ENCODE results near the gene SGPL1.

Gene SGPL1

DNA sequence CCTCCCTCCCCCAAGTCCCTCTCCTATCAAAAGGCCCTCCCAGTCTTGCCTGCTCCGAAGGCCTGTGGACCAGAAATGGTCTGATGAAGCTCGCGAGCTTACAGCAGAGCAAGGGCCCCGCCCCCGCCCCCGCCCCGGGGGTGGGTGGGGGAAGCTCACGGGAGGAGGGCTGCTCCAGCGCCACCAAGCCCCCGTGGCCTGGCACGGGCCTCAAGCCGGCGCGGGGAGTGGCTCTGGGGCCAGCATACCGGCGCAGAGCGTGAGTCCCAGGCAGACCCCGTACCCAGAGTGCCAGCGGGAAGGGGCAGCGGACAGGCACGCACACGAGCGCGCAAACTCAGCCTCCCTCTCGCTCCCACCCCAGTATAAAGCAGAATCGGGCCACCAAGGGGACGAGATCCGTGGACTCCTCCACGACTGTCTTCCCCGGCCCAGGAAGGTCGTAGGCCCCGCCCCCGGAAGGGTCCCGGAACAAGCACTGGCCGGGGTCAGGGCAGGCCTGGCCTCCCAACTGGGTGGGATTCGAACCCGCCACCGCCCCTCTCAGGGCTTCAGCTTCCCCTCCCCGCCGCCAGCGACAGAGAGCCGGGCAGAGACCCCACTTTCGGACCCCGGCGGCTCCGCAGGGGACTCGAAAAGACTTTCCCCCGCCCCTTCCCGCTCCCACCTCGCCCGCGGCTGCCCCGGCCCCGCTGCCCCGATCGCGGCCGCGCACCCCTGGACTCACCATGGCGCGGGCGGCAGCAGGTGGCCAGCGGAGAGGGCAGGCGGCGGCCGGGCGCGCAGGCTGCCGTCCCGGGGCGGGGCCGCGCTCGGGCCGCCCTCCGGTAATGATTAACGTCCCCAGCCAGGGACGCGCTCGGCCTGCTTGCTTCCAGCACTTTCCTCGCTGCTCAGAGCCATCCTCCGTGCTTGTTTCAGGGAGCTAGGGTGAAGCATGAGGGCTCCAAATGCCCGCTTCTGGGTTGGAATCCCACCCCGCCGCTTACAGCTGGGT, 72.4 kb downstream of the SGPL1 start, which contains the start of gene PCBD1:
PCBD1 (minus strand) TSS at position 762 of the 997 bp plus-strand sequence; CDS start at position 730, 32 bp downstream.
- peaks cover 23% of the 10 kb centered on the region for H3K36me3 ChIP-seq (ENCODE audit: control insufficient read depth, insufficient read depth, low read length, severe bottlenecking)
- H3K4me3 ChIP-seq (ENCODE audit: low read length), result peak within 1 kb of the TSS; percentile 88
- peaks cover 40% of the 10 kb centered on the region for H3K4me1 ChIP-seq (ENCODE audit: control insufficient read depth, insufficient read depth, low read length)
- H3K9me3 ChIP-seq (ENCODE audit: control insufficient read depth, low read length), result no peaks in the 10 kb centered on the region
- peak within 1 kb of the TSS; percentile 90 for H3K9ac ChIP-seq (ENCODE audit: low read length)
- no peaks in the 10 kb centered on the region for H3K27me3 ChIP-seq (replicated peaks; ENCODE audit: control insufficient read depth, insufficient read depth, low read length)
- peak; percentile 80 for DNase-seq (ENCODE audit: low read depth)

DNA sequence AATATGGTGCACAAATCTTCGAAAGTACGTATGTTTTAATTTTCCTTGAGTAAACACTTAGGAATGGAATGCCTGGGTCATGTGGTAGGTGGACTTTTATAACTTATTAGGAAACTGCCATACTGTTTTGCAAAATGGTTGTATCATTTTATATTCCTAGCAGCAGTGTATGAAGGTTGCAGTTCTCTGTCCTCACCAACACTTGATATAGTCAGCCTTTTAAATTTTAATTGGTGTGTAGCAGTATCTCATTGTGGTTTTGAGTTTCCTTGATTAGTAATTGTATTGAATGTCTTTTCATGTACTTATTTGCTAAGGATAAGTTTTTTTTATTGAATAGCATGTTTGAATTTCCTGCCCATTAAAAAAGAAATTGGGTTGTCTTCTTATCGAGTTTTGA, 73.5 kb downstream of the SGPL1 start:
- H3K9me3 ChIP-seq (ENCODE audit: control insufficient read depth, low read length), result no peaks in the 10 kb centered on the region
- H3K4me3 ChIP-seq (ENCODE audit: low read length), result peak overlapping the region; percentile 88
- H3K9ac ChIP-seq (ENCODE audit: low read length), result no peak overlapping the region
- no peak for DNase-seq (ENCODE audit: low read depth)
- H3K36me3 ChIP-seq (ENCODE audit: control insufficient read depth, insufficient read depth, low read length, severe bottlenecking), result peaks cover 13% of the 10 kb centered on the region
- no peaks in the 10 kb centered on the region for H3K27me3 ChIP-seq (replicated peaks; ENCODE audit: control insufficient read depth, insufficient read depth, low read length)
- peaks cover 40% of the 10 kb centered on the region for H3K4me1 ChIP-seq (ENCODE audit: control insufficient read depth, insufficient read depth, low read length)

DNA sequence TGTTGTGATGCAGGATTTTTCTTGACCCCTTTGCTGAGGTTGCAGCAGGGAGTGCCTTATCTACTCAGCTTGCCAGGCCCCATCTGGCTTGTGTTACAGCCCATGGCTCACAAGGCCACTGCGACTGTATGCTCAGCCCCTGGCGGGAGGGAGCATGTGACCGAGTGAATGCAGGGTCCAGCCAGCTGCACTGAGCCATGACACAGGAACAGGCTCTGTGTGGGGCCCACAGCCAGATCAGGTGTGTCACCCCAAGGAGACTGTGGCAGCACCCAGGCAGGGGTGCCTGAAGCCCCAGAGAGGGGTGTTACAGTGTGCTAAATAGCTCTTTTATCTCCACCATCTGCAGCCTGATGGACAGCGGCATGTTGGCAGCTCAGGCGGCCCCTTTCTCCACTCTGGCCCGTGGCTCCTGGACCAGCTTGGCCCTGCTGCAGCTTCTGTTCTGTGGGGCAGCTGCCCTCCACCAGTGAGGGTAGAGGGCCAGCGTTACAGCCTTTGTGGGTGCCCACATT, 75.2 kb downstream of the SGPL1 start:
- no peaks in the 10 kb centered on the region for H3K36me3 ChIP-seq (ENCODE audit: control insufficient read depth, insufficient read depth, low read length, severe bottlenecking)
- peak; percentile 14 for DNase-seq (ENCODE audit: low read depth)
- no peaks in the 10 kb centered on the region for H3K9me3 ChIP-seq (ENCODE audit: control insufficient read depth, low read length)
- H3K4me3 ChIP-seq (ENCODE audit: low read length), result no peak overlapping the region
- no peak overlapping the region for H3K9ac ChIP-seq (ENCODE audit: low read length)
- no peaks in the 10 kb centered on the region for H3K27me3 ChIP-seq (replicated peaks; ENCODE audit: control insufficient read depth, insufficient read depth, low read length)
- peaks cover 27% of the 10 kb centered on the region for H3K4me1 ChIP-seq (ENCODE audit: control insufficient read depth, insufficient read depth, low read length)

DNA sequence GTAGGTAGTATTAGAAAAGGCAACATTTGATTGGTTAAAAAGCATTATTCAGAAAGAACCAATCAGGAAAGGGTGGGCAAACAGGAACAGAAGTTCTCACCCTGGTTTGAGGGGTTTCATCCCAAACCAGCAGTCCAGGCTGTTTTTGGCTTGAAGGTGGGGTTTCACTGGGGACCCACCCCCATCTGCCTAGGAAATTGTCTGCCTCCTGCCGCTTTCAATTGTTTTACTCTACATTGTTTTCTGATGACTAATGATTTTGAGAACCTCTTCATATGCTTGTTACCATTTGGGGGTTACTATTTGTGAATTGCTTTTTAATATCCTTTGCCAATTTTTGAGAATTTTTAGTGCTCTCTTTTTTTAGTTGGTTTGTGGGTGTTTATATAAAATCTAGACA, 75.9 kb downstream of the SGPL1 start:
- Histone ChIP-seq H3K27me3 (replicated peaks; ENCODE audit: control insufficient read depth, insufficient read depth, low read length) (no peaks in the 10 kb centered on the region), H3K4me1 (ENCODE audit: control insufficient read depth, insufficient read depth, low read length) (peaks cover 21% of the 10 kb centered on the region), H3K4me3 (ENCODE audit: low read length) (no peak overlapping the region), H3K9ac (ENCODE audit: low read length) (no peak overlapping the region), H3K36me3 (ENCODE audit: control insufficient read depth, insufficient read depth, low read length, severe bottlenecking) (no peaks in the 10 kb centered on the region), H3K9me3 (ENCODE audit: control insufficient read depth, low read length) (peaks cover 3% of the 10 kb centered on the region)
- no peak for DNase-seq (ENCODE audit: low read depth)

DNA sequence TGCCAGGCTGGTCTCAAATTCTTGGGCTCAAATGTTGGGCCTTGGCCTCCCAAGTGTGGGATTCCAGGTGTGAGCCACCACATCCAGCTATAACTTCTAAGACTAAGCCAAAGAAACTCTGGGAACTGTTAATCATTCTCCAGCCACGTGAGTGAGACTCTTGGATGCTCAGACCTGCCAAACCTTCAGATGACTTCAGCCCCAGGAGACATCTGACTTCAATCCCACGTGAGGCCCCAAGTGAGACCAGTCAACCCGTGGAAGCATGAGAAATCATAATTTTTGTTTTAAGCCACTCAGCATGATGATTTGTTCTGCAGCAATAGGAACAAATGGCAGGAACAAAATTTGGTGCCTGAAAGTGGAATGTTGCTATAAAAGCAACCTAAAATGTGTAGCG, 76.9 kb downstream of the SGPL1 start:
- Histone ChIP-seq H3K9ac (ENCODE audit: low read length) (no peak overlapping the region), H3K9me3 (ENCODE audit: control insufficient read depth, low read length) (peaks cover 3% of the 10 kb centered on the region), H3K27me3 (replicated peaks; ENCODE audit: control insufficient read depth, insufficient read depth, low read length) (no peaks in the 10 kb centered on the region), H3K36me3 (ENCODE audit: control insufficient read depth, insufficient read depth, low read length, severe bottlenecking) (no peaks in the 10 kb centered on the region), H3K4me1 (ENCODE audit: control insufficient read depth, insufficient read depth, low read length) (peaks cover 11% of the 10 kb centered on the region), H3K4me3 (ENCODE audit: low read length) (no peak overlapping the region)
- no peak for DNase-seq (ENCODE audit: low read depth)

DNA sequence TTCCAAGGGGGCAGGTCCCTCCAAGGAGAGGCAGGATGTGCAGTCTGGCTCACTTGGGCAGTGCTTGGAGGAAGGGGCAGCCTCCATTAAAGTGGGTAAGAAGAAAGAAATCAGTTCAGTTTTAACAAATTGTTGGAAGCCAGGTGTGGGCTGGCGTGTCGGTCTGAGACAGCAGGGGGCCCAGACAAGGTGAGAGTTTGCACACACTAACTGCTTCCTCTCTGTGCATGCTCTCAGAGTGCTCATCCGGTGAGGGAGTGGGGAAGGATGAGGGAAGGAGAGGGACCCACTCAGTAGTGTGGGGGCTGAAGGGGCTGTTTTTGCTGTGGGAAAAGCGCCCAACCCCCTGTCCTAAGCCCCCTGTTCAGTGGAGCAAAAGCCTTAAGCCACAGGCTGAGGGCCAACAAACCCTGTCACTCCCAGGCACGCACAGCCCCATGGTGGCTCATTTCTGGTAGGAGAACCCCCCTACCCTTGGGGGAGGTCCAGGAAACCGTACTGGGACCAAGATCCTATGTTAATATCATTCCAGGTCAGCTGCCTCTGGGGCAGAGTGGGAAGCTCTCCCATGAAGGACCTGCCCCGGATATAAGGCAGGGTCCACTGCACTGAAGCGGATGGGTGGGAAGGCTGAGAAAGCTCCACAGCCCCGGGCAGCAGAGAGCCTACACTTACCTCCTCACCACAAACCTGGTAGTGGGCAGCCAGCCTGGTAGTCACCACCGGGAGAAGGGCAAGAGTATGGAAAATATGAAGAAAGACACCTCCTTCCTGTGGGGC, 77.7 kb downstream of the SGPL1 start:
- no peak overlapping the region for H3K4me3 ChIP-seq (ENCODE audit: low read length)
- peaks cover 10% of the 10 kb centered on the region for H3K4me1 ChIP-seq (ENCODE audit: control insufficient read depth, insufficient read depth, low read length)
- DNase-seq (ENCODE audit: low read depth), result no peak
- H3K36me3 ChIP-seq (ENCODE audit: control insufficient read depth, insufficient read depth, low read length, severe bottlenecking), result no peaks in the 10 kb centered on the region
- peaks cover 3% of the 10 kb centered on the region for H3K9me3 ChIP-seq (ENCODE audit: control insufficient read depth, low read length)
- H3K27me3 ChIP-seq (replicated peaks; ENCODE audit: control insufficient read depth, insufficient read depth, low read length), result no peaks in the 10 kb centered on the region
- H3K9ac ChIP-seq (ENCODE audit: low read length), result no peak overlapping the region

DNA sequence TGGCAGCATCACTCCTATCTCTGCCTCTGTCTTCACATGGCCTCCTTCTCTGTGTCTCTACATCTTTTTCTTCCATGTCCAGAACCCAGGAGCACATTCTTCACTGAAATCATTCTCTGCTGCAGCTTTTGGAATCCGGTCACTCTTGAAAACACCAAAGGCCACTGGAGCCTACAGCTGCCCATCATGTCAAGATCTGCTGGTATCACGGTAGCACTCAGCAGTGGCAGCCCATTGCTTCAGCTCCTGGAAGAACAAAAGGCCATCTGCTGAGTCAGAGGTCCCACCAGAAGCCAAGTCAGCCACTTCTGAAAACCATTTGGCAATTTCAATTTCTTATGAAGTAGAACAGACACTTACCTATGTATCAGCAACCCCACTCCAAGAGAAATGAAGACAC, 78.7 kb downstream of the SGPL1 start:
- Histone ChIP-seq H3K36me3 (ENCODE audit: control insufficient read depth, insufficient read depth, low read length, severe bottlenecking) (no peaks in the 10 kb centered on the region), H3K9ac (ENCODE audit: low read length) (no peak overlapping the region), H3K4me1 (ENCODE audit: control insufficient read depth, insufficient read depth, low read length) (peaks cover 1% of the 10 kb centered on the region), H3K4me3 (ENCODE audit: low read length) (no peak overlapping the region), H3K9me3 (ENCODE audit: control insufficient read depth, low read length) (peaks cover 3% of the 10 kb centered on the region), H3K27me3 (replicated peaks; ENCODE audit: control insufficient read depth, insufficient read depth, low read length) (no peaks in the 10 kb centered on the region)
- no peak for DNase-seq (ENCODE audit: low read depth)

- H3K9me3 ChIP-seq (ENCODE audit: control insufficient read depth, low read length), result peaks cover 3% of the 10 kb centered on the region
- no peak overlapping the region for H3K4me3 ChIP-seq (ENCODE audit: low read length)
- no peak for DNase-seq (ENCODE audit: low read depth)
- H3K9ac ChIP-seq (ENCODE audit: low read length), result no peak overlapping the region
- no peaks in the 10 kb centered on the region for H3K36me3 ChIP-seq (ENCODE audit: control insufficient read depth, insufficient read depth, low read length, severe bottlenecking)
- H3K27me3 ChIP-seq (replicated peaks; ENCODE audit: control insufficient read depth, insufficient read depth, low read length), result no peaks in the 10 kb centered on the region
- H3K4me1 ChIP-seq (ENCODE audit: control insufficient read depth, insufficient read depth, low read length), result no peaks in the 10 kb centered on the region
Measured at GRCh38 chr10:70896551-70896950, 80.8 kb downstream of the SGPL1 start.

DNA sequence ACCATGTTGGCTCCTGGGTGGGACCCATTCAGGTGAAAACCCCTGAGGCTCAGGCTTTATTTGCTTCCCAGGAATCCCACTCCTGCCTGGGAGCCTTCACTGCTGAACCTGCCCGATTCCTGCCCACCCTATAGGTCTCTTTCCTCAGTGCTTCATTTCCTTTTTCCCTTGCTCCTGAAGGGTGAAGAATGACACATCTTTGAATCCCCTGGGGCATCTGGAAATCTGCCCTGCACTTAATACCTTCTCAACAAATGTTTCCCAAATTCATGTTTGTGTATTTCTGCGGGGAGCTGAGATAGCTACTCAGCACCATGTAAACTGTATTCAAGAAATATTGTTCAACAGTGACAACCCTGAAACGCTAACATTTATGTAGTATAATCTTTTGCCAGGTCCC, 82.9 kb downstream of the SGPL1 start:
- H3K9me3 ChIP-seq (ENCODE audit: control insufficient read depth, low read length), result peaks cover 3% of the 10 kb centered on the region
- H3K9ac ChIP-seq (ENCODE audit: low read length), result no peak overlapping the region
- H3K4me1 ChIP-seq (ENCODE audit: control insufficient read depth, insufficient read depth, low read length), result no peaks in the 10 kb centered on the region
- peaks cover 7% of the 10 kb centered on the region for H3K27me3 ChIP-seq (replicated peaks; ENCODE audit: control insufficient read depth, insufficient read depth, low read length)
- H3K36me3 ChIP-seq (ENCODE audit: control insufficient read depth, insufficient read depth, low read length, severe bottlenecking), result no peaks in the 10 kb centered on the region
- DNase-seq (ENCODE audit: low read depth), result no peak
- H3K4me3 ChIP-seq (ENCODE audit: low read length), result no peak overlapping the region

DNA sequence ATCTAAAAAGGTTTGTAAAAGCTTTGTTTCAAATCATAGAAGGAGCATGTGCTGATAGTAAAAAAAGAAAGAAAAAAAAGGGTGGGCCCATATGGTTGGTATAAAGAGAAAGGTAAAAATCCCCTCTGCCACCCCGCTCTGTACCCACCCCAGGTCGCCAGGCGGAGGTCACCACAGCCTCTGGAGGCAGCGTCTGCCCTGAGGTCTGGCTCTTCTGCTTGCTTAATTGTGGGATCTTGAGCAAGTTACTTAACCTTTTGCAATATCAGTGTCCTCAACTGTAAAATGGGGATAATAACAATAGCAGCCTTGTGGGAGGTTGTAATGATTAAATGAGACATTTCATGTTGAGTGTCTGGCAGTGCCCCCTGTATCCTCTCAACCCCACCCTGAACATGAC, 83.3 kb downstream of the SGPL1 start:
- H3K9me3 ChIP-seq (ENCODE audit: control insufficient read depth, low read length), result peaks cover 3% of the 10 kb centered on the region
- H3K36me3 ChIP-seq (ENCODE audit: control insufficient read depth, insufficient read depth, low read length, severe bottlenecking), result no peaks in the 10 kb centered on the region
- no peaks in the 10 kb centered on the region for H3K4me1 ChIP-seq (ENCODE audit: control insufficient read depth, insufficient read depth, low read length)
- no peak for DNase-seq (ENCODE audit: low read depth)
- no peak overlapping the region for H3K4me3 ChIP-seq (ENCODE audit: low read length)
- no peak overlapping the region for H3K9ac ChIP-seq (ENCODE audit: low read length)
- peaks cover 11% of the 10 kb centered on the region for H3K27me3 ChIP-seq (replicated peaks; ENCODE audit: control insufficient read depth, insufficient read depth, low read length)

- Histone ChIP-seq H3K36me3 (ENCODE audit: control insufficient read depth, insufficient read depth, low read length, severe bottlenecking) (no peaks in the 10 kb centered on the region), H3K4me1 (ENCODE audit: control insufficient read depth, insufficient read depth, low read length) (no peaks in the 10 kb centered on the region), H3K4me3 (ENCODE audit: low read length) (no peak overlapping the region), H3K9ac (ENCODE audit: low read length) (no peak overlapping the region), H3K9me3 (ENCODE audit: control insufficient read depth, low read length) (peaks cover under 1% of the 10 kb centered on the region), H3K27me3 (replicated peaks; ENCODE audit: control insufficient read depth, insufficient read depth, low read length) (peaks cover 30% of the 10 kb centered on the region)
- no peak for DNase-seq (ENCODE audit: low read depth)
Measured at GRCh38 chr10:70901276-70901878, 85.6 kb downstream of the SGPL1 start.

Measured in adipocyte (in vitro differentiated cells).